Measurements from ENCODE around the gene TMEM63C.

TMEM63C gene

DNA sequence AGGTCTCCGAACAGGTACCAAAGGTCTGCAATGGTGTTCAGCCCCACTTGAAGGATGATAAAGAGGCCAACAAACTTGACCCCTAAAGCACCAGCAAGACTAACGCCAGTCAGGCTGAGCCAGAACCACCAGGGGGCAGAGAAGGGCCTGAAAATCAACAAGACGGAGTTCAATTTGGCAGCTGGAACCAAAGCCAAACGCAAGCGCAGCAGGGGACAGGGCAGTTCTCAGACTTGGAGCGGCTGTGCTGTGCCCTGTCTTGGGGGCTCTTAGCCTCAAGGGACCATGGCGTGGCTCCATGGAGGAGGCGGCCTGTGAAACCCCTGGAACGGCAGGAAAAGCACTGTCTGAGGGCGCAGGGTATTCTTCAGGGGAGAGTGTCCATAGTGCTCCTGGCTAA is 119.5 kb downstream of the TMEM63C start:
- TF ChIP-seq, protein P1, sequence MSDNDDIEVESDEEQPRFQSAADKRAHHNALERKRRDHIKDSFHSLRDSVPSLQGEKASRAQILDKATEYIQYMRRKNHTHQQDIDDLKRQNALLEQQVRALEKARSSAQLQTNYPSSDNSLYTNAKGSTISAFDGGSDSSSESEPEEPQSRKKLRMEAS (IDR thresholded peaks at IDR 0.05) = no peak
- TF ChIP-seq RAD21 (IDR thresholded peaks at IDR 0.05; ENCODE audit: low read depth) = peak; percentile 54; the same call in 1 of the 2 replicates

DNA sequence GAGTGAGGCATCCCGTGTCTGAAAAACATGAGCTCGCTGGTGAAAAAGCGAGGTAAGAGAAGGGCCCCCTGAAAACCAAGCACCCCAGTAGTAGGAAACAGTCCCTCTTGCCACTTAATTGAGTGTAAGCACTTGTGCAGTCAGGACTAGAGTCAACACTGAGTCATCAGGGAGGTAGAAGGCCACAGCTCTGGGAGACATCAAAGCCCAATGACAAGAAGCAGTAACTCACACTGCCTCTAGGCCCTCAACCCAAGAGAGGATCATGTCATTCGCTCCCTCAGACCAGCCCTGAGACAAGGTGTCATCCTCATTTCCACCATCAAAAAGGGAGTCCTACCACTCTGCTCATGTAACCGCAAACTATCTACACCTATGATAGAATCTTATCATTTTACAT is 121.3 kb downstream of the TMEM63C start:
- TF ChIP-seq, protein P1 (IDR thresholded peaks at IDR 0.05) = no peak
- TF ChIP-seq EP300 (IDR thresholded peaks at IDR 0.05; ENCODE audit: borderline replicate concordance) = no peak
- TF ChIP-seq TCF12 (IDR thresholded peaks at IDR 0.05; ENCODE audit: low read depth) = no peak
- no peak for TF ChIP-seq EGR1 (IDR thresholded peaks at IDR 0.05)
- no peak for TF ChIP-seq RAD21 (IDR thresholded peaks at IDR 0.05; ENCODE audit: low read depth)
- TF ChIP-seq FOXM1 (IDR thresholded peaks at IDR 0.05; ENCODE audit: borderline replicate concordance, low read depth) = no peak
- TF ChIP-seq CEBPB (IDR thresholded peaks at IDR 0.05) = no peak
- TF ChIP-seq TAF1 (IDR thresholded peaks at IDR 0.05; ENCODE audit: low read depth) = no peak
- no peak for TF ChIP-seq NFIC (IDR thresholded peaks at IDR 0.05)
- TF ChIP-seq YY1 (IDR thresholded peaks at IDR 0.05; ENCODE audit: low read depth) = no peak

DNA sequence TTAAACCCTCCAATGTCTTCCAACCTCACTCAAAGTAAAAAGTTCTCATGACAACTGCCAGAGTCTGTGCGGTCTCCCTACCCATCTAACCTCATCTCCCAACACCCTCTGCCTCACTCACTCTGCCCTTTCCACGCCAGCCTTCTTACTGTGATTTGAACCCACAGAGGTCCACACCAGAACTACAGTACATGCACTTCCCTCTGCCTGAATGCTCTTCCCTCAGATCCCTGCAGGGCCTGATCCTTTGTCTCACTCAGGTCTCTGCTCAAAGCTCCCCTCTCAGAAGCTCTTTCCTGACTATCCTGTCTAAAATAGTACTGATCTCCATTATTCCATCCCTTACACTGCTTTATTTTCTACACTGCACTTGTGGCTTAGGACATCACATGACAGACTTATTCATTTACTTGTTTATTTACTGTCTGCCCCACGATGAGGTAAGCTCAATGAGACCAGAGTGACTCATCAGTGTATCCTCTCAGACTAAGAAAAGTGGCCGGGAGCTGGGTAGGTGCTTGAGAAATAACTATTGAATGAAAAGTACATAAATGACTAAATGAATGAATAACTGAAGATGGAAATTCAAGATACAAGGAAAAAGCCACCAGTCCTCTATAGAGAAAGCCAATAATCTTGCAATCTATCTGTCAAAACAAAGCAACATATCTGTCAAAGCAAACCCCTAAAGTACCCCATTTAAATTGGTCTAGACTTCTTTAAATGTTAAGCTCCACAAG is 122.0 kb downstream of the TMEM63C start:
- TF ChIP-seq YY1 (IDR thresholded peaks at IDR 0.05; ENCODE audit: low read depth) = no peak
- TF ChIP-seq, protein P2, sequence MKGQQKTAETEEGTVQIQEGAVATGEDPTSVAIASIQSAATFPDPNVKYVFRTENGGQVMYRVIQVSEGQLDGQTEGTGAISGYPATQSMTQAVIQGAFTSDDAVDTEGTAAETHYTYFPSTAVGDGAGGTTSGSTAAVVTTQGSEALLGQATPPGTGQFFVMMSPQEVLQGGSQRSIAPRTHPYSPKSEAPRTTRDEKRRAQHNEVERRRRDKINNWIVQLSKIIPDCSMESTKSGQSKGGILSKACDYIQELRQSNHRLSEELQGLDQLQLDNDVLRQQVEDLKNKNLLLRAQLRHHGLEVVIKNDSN (IDR thresholded peaks at IDR 0.05) = peak; percentile 46; the same call in 1 of the 2 replicates

DNA sequence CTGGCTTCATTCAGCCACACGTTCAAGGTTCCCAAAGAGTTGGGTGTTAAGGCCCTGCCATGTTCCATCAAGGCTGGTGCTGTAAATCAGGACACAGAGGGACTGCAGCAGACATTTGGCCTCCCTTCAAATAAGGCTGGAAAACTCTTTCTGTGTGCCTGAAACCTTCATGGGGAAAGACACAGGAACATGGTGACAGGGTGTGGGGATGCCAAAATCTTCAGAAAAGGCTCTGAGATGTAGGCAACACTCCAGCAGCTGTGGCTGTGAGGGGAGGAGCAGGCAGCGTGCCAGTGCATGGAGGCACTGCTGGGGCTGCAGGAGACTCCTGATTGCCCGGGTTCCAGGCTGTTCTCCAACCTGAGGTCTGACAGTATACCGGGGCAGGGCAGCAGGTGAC is 124.1 kb downstream of the TMEM63C start:
- TF ChIP-seq CREB1 (IDR thresholded peaks at IDR 0.05; ENCODE audit: low read depth) (no peak), TEAD4 (IDR thresholded peaks at IDR 0.05) (no peak), NFIC (IDR thresholded peaks at IDR 0.05) (no peak)

DNA sequence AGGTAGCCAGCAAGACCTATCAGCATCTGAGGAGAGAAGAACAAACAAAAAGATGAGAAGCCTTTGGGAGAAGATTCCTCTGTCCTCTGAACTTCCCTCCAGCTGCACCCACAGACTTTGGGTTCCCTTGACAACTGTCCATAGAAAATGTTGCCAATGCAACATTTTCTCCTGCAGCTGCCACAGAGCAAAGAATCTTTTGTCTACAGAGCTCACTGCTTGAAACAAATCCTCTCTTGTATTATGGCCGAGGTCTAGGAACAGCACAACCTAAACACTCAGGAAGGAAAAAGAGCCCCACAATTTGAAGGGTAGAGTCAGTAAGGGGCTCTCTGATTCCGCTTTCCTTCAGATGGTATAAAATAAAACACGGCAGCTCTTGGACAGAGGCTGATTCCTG is 124.8 kb downstream of the TMEM63C start:
- TF ChIP-seq TCF12 (IDR thresholded peaks at IDR 0.05; ENCODE audit: low read depth) (no peak), TEAD4 (IDR thresholded peaks at IDR 0.05) (no peak), EGR1 (IDR thresholded peaks at IDR 0.05) (no peak), RAD21 (IDR thresholded peaks at IDR 0.05; ENCODE audit: low read depth) (no peak), TAF1 (IDR thresholded peaks at IDR 0.05; ENCODE audit: low read depth) (no peak), NFIC (IDR thresholded peaks at IDR 0.05) (no peak), CREB1 (IDR thresholded peaks at IDR 0.05; ENCODE audit: low read depth) (no peak)
- TF ChIP-seq, protein P2 (IDR thresholded peaks at IDR 0.05) = no peak
- TF ChIP-seq, protein P1 (IDR thresholded peaks at IDR 0.05) = no peak

DNA sequence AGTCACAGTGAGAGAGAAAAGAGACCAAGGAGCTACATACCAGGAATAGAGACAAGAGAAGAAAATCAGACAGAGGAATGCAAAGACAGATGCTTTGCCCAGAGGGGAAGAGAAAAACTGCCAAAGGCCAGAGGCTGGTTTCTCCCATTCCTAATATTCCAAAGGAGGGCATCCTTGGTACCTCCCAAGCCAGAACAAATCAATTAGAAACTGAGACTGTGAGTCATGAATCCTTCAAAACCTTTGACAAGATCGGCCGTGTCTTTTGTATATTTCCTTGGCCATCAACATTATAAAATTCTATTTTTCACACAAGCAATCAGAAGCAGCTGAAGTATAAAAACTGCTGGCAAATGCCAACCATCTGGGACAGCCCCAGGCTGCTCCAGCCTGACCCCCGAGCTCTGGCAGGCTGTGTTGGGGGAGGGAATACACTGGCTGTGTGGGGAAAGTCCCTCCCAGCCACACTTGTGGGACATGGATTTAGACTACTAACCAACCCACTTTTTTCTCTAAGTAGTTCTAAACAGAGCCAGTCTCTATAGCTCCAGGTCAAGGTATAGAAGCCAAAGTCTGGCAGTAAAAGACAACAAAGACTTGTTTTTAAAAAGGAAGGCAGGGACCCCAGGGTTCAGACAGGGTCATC is 125.4 kb downstream of the TMEM63C start:
- no peak for TF ChIP-seq TAF1 (IDR thresholded peaks at IDR 0.05; ENCODE audit: low read depth)
